Mammary epithelial cell (primary cell): ENCODE data around the gene ADGRF1.

ENCODE experiments used
- EZH2 ChIP-seq: IDR thresholded peaks from 2 replicates; pipeline ENCODE4 v1.6.1; 2012; ENCODE audit warnings: low read length, inconsistent platforms, borderline replicate concordance
- TF ChIP-seq, protein P1 (sequence below), 2 donors: IDR thresholded peaks in 1 of 2; conservative IDR thresholded peaks in 1 of 2; 2 replicates each; pipeline ENCODE4 v1.5.1; 2011 to 2012; ENCODE audit warnings: inconsistent platforms in 2 of 2, low read length in 2 of 2, mild to moderate bottlenecking in 2 of 2, control low read depth in 1 of 2, low read depth in 1 of 2; ENCODE audit not compliant: insufficient read depth in 1 of 2; ENCODE audit errors: extremely low read depth in 1 of 2

DNA sequence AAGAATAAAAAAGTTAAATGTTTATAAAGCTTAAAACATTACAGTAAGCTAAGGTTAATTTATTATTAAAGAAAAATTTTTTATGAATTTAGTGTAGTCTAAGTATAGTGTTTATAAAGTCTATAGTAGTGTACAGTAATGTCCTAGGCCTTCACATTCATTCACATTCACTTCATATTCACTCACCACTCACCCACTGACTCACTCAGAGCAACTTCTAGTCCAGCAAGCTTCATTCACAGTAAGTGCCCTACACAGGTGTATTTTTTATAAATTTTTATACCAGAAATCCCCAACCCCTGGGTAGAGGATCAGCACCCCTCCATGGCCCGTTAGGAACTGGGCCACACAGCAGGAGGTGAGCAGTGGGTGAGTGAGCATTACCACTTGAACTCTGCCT, 24.3 kb upstream of the ADGRF1 start:
- TF ChIP-seq, protein P1, sequence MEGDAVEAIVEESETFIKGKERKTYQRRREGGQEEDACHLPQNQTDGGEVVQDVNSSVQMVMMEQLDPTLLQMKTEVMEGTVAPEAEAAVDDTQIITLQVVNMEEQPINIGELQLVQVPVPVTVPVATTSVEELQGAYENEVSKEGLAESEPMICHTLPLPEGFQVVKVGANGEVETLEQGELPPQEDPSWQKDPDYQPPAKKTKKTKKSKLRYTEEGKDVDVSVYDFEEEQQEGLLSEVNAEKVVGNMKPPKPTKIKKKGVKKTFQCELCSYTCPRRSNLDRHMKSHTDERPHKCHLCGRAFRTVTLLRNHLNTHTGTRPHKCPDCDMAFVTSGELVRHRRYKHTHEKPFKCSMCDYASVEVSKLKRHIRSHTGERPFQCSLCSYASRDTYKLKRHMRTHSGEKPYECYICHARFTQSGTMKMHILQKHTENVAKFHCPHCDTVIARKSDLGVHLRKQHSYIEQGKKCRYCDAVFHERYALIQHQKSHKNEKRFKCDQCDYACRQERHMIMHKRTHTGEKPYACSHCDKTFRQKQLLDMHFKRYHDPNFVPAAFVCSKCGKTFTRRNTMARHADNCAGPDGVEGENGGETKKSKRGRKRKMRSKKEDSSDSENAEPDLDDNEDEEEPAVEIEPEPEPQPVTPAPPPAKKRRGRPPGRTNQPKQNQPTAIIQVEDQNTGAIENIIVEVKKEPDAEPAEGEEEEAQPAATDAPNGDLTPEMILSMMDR (conservative IDR thresholded peaks at IDR 0.05 in 1 of 2, IDR thresholded peaks at IDR 0.05 in 1 of 2; ENCODE audit: extremely low read depth in 1 of 2, insufficient read depth in 1 of 2, low read depth in 1 of 2, low read length in 2 of 2), result no peak
- TF ChIP-seq EZH2, result no peak
